Stimulated activated CD4-positive, alpha-beta T cell treated with anti-CD3 and anti-CD28 coated beads, Interleukin-15, amount 100 ng/mL, for 24 hours (primary cell): ENCODE results near the gene LMBRD2.
"Not testable (repeated sequence)": the region's sequence is repeated elsewhere in the genome, so short reads cannot be mapped to it uniquely, and the experiment has no call there.

ENCODE experiments used
- DNase-seq: peaks from one replicate; pipeline ENCODE4 v3.0.0-alpha.2; 2020

Gene LMBRD2

GRCh38 chr5:36160617-36161016 lies 8.9 kb upstream of the LMBRD2 start:
- DNase-seq: no peak

GRCh38 chr5:36158144-36158543 lies 6.5 kb upstream of the LMBRD2 start:
- DNase-seq: no peak

DNA sequence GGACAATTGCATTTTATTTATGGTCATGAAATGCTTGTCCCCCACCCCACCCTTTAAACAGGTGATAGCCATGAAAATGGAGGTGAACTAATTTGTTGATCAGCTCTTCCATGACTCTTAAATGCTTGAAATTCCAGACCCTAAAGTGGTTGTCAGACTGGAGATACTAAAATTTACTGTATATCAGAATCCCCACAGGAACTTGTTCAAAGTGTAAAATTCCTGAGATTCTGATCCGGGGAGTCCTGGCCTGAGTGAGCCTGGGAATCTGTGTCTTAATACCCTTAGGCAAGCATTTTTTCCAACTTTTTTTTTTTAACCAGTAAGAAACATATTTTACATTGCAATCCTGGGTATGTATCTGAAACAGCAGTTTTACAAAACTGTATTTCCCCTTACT lies 4.9 kb upstream of the LMBRD2 start:
- DNase-seq: no peak

GRCh38 chr5:36156121-36156601 lies 4.5 kb upstream of the LMBRD2 start:
- DNase-seq: no peak

GRCh38 chr5:36155291-36155690 lies 3.6 kb upstream of the LMBRD2 start:
- no peak for DNase-seq

DNA sequence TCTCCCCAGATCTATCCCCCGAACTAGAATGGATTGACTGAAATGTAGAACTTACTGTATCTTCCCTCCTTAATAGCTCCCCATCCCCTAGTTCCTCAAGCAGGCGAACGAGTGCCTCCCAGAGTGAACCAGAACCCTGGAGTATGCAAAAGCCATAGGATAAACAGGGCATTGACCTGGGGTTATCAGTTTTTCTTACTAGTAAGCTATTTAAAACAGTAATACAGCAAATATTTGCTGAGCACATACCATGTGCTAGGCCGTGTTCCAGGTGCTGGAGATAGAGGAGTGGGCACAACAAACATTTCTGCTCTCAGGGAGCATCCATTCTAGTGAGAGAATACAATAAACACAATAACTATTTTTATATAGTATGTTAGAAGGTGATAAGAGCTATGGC lies 2.0 kb upstream of the LMBRD2 start:
- no peak for DNase-seq

DNA sequence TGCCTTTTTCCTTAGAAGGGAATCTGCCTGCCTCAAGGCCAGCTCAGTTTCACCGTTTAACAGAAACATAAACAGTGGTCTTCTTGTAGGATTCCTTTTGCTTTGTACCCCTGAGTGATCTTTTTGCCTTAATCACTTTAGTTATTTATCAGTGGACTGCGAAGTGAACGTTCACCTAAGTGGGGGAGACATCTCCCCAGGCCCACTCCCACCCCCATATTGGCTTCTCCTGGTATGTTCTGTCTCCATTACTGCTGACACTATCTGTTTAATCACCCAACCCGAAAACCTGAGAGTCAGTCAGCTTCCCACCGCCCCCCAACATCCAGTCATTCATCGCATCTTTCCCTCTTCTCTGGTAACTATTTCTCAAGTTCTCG lies 1.6 kb upstream of the LMBRD2 start:
- DNase-seq: no peak

DNA sequence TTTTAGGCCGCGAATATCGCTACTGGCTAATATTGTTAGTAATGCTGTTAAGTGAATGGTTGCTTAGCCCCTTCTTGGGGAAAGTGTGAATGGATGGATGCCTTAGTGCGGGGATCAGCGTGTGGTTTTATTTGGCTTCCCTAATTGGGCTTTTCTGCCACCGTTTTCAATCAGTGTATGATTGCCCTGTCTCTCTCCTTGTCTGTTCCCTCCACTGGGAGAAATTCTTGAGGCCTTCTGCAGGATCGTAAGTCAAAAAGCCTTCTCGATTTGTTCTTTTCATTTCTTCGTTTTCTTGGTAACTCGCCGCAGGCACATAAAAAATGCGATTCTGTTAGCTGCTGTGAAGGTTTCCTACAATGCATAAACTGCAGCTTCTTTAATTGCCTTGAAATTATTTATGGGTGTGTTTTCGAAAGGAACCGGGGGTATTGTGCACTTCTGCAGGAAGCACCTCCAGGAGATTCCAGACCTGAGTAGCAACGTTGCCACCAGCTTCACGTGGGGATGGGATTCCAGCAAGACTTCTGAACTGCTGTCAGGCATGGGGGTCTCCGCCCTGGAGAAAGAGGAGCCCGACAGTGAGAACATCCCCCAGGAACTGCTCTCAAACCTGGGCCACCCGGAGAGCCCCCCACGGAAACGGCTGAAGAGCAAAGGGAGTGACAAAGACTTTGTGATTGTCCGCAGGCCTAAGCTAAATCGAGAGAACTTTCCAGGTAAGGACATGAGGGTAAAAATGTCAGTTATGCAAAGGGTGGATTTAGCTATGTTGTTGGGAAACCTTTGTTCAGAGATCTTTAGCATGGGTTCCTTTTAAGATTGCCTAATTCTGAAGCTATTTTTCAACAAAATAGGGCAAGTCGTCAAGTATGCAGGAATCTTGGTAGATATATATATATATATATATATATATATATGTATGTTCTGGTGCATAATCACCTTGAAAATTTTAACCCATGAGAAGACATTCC lies 924 bp upstream of the LMBRD2 start:
- peak; percentile 8 for DNase-seq

DNA sequence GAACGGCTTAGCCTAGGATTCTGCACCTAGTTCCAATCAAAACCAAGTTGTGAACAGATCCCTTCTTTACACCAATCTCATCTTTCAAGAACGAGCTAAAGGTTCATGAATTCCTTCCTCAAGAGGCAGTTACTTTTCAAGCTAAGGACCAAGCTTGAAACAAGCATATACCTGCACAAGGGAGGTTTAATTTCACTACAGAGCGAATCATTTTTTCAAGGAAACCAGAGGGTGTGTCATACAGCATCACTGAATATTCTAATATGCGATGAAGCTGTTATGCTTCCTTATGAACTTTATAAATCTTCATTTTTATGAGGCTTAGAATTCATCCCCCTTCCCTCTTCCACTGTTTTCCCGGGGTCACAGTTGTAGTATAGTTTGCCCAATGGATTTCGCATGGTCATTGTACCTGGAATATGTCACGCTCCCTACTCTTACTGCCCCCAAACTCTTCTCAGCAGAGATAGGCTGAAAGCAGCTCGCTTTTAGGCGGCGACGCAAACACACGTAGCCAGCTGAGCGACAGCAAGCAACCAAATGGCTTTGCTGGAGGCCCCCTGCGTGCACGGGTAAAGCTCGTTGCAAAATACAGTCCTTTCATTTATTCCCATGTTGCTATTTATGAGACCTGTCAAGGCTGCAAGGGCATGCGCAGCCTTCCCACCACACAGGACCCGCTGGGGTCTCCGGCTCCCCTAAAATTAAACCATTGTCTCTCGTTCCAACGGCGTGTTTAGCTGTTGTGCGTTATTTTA lies 832 bp downstream of the LMBRD2 start:
- peak; percentile 69 for DNase-seq

GRCh38 chr5:36147681-36148080 lies 4.0 kb downstream of the LMBRD2 start:
- DNase-seq: no peak

- no peak for DNase-seq
These were observed 5.3 kb downstream of the LMBRD2 start for GRCh38 chr5:36146390-36146789.

DNA sequence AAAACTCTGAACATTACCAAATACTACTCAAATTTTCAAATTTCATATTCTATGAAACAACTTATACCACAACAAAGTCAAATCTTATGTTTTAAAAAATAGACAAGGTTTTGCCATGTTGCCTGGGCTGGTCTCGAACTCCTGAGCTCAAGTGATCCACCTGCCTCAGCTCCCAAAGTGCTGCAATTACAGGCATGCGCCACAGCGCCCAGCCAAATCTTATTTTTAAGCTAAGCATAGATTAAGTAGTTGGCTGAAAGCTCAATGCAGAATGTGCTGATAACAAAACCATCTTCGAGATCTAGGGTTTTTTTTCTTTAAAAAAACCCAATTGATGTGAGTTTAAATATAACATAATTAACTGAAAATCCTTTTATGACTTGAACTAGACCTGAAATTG lies 6.4 kb downstream of the LMBRD2 start:
- no peak for DNase-seq

GRCh38 chr5:36138900-36139683 lies 12.6 kb downstream of the LMBRD2 start:
- no peak for DNase-seq

GRCh38 chr5:36136581-36136980 lies 15.1 kb downstream of the LMBRD2 start:
- DNase-seq: no peak

DNA sequence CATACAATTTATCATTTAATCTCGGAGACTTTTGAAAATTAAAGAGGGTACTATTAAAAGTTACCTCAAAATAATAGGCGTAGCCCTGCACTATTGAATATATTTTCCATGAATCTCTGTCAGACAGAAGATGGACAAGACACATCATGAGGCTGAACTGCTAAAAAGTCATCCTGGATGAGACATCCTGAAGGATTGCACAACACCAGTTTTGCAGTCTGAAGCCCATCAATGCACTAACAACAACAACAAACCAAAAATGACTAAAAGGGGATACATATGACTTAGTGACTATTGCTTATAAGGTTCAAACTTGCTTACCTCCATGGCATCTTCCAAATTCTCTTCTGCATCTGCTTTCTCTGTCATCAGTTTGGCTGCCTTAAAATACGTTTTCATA lies 15.7 kb downstream of the LMBRD2 start:
- DNase-seq: no peak

DNA sequence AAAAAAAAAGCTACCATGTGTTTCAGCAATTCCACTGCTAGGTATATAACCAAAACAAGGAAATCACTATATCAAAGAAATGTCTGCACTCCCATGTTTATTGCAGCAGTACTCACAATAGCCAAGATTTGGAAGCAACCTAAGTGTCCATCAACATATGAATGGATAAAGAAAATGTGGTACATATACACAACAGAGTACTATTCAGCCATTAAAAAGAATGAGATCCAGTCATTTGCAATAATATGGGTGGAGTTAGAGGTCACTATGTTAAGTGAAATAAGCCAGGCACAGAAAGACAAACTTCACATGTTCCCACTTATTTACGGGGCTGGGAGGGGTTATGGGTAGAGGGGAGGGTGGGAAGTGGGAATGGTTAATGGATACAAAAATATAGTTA lies 18.7 kb downstream of the LMBRD2 start:
- not testable (repeated sequence) for DNase-seq

- not testable (repeated sequence) for DNase-seq
These were observed 22.0 kb downstream of the LMBRD2 start for GRCh38 chr5:36129666-36130065.

GRCh38 chr5:36128795-36129194 lies 22.9 kb downstream of the LMBRD2 start:
- DNase-seq: no peak

DNA sequence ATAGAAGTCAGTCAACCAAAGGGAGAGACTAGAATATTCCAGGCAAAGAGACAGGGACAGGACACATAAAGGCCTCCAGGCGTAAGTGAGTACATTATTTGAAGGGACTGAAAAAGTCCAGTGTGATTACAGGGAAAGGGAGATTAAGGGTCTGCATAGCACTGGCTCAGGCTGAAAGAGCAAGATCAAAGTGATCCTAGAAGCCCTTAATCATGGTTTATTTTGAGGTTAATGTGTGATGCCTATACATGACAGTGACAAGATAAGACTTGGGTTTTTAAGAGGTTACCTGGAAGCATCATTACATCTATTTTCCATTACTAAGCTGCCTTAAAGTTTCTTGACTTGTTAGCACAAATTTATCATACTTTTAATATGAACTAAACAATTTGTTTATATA lies 25.8 kb downstream of the LMBRD2 start:
- no peak for DNase-seq

- no peak for DNase-seq
These were observed 40.4 kb downstream of the LMBRD2 start for GRCh38 chr5:36111238-36111637.

DNA sequence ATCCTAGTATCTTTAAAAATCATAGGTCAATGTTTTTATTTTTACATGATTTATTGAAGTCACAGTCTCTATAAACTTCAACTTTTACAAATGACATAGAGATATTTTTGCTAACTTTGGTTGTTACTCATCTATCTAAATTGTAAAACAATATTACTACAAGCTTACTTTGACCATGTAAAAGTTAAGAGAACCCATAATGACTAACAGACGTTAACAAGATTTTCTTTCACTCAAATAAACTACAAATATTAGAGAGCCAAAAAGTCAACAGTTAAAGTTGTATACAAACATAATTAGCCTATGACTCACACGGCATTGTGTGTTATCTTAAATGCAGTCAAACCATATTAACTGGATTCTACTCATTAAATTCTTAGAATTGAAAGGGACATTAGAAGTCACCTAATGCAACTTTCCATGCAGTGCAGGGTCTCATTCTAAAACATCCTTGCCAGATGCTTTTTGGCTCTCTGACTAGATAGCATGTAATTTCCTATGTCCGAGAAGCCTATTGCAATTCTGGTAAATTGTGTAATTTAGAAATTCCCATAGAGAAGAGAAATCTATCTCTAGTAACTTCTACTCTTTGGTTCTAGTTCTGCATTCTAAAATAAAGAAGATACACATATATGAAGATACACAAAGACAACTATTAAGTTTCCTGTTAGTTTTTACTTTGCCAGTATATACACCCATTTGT lies 42.8 kb downstream of the LMBRD2 start:
- DNase-seq: no peak

GRCh38 chr5:36105819-36106218 lies 45.9 kb downstream of the LMBRD2 start:
- DNase-seq: no peak
